ENCODE measurements around the gene SLC1A2.

Gene SLC1A2

GRCh38 chr11:35247863-35248262 is 171.5 kb downstream of the SLC1A2 start:
- Histone ChIP-seq H4K91ac (ENCODE audit: low read depth, low read length, poor library complexity) (no peak overlapping the region), H2BK15ac (ENCODE audit: low read length) (no peak overlapping the region), H3K23ac (ENCODE audit: low read depth, low read length, poor library complexity) (no peak overlapping the region), H3K4me2 (ENCODE audit: insufficient read depth, low read length, poor library complexity, severe bottlenecking) (no peak overlapping the region), H3K4me1 (ENCODE audit: control insufficient read depth in 2 of 2, insufficient read depth in 1 of 2, low read depth in 1 of 2, low read length in 2 of 2) (no peaks in the 10 kb centered on the region), H2AFZ (ENCODE audit: low read length) (no peak overlapping the region), H2AK5ac (ENCODE audit: low read depth, low read length) (no peak overlapping the region), H3K9ac (ENCODE audit: low read depth, low read length, poor library complexity) (no peak overlapping the region), H3K14ac (ENCODE audit: low read length) (no peak overlapping the region), H3K79me1 (ENCODE audit: low read depth, low read length) (no peaks in the 10 kb centered on the region), H3K9me3 (replicated peaks in 1 of 2; ENCODE audit: control insufficient read depth in 2 of 2, insufficient read depth in 1 of 2, low read depth in 1 of 2, low read length in 2 of 2) (peaks cover 0 to 5% of the 10 kb centered on the region in 2 donors), H3K27me3 (ENCODE audit: control insufficient read depth in 3 of 3, insufficient read depth in 3 of 3, low read depth in 1 of 3, low read length in 3 of 3) (no peaks in the 10 kb centered on the region), H2BK120ac (ENCODE audit: low read depth, low read length) (no peak overlapping the region), H3K27ac (replicated peaks; ENCODE audit: low read length) (no peak overlapping the region), H4K8ac (ENCODE audit: low read depth, low read length) (no peak overlapping the region), H2BK12ac (ENCODE audit: low read length) (no peak overlapping the region), H2BK5ac (ENCODE audit: low read length) (no peak overlapping the region), H3K4ac (ENCODE audit: low read length) (no peak overlapping the region), H3K4me3 (ENCODE audit: low read length in 2 of 2) (no peak overlapping the region), H3K36me3 (replicated peaks in 1 of 2; ENCODE audit: control insufficient read depth in 2 of 2, insufficient read depth in 2 of 2, low read length in 2 of 2) (no peaks in the 10 kb centered on the region), H3K18ac (ENCODE audit: low read length) (no peak overlapping the region)
- no CpG with 5 or more reads among the region's 3 CpGs for WGBS, 2 donors (ENCODE audit: extremely low coverage in 2 of 2, insufficient read length in 2 of 2, insufficient replicate concordance in 1 of 2)
- DNase-seq (ENCODE audit: low spot score): no peak

DNA sequence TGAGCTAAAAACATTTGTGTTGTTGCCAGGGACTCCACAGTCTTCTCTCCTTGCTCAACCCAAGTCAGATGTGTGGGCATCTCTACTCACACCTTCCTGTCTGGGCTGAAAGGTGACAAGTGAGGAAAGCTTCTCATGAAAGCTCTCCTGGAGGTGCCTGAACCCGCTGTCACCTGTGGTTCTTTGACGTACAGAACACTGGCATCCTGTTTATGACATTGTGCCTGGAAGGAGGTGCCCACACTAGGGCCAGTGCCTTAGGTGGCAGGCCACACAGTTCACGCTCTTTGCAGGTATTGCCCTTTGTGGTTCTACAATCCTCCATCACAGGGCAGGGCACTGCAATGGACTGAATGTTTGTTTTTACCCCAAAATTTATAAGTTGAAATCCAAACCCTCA is 171.9 kb downstream of the SLC1A2 start:
- no peak overlapping the region for H3K4me2 ChIP-seq (ENCODE audit: insufficient read depth, low read length, poor library complexity, severe bottlenecking)
- no peak overlapping the region for H3K18ac ChIP-seq (ENCODE audit: low read length)
- no peak overlapping the region for H4K8ac ChIP-seq (ENCODE audit: low read depth, low read length)
- no peak overlapping the region for H3K27ac ChIP-seq (replicated peaks; ENCODE audit: low read length)
- WGBS, 2 donors (ENCODE audit: extremely low coverage in 2 of 2, insufficient read length in 2 of 2, insufficient replicate concordance in 1 of 2): no CpG with 5 or more reads among the region's 3 CpGs
- no peak overlapping the region for H3K9ac ChIP-seq (ENCODE audit: low read depth, low read length, poor library complexity)
- H2BK12ac ChIP-seq (ENCODE audit: low read length): no peak overlapping the region
- no peak for DNase-seq (ENCODE audit: low spot score)
- no peak overlapping the region for H3K14ac ChIP-seq (ENCODE audit: low read length)
- no peaks in the 10 kb centered on the region for H3K79me1 ChIP-seq (ENCODE audit: low read depth, low read length)
- H3K36me3 ChIP-seq (replicated peaks in 1 of 2; ENCODE audit: control insufficient read depth in 2 of 2, insufficient read depth in 2 of 2, low read length in 2 of 2): no peaks in the 10 kb centered on the region
- no peak overlapping the region for H2BK120ac ChIP-seq (ENCODE audit: low read depth, low read length)
- no peak overlapping the region for H2BK5ac ChIP-seq (ENCODE audit: low read length)
- H2AK5ac ChIP-seq (ENCODE audit: low read depth, low read length): no peak overlapping the region
- no peak overlapping the region for H3K4me3 ChIP-seq (ENCODE audit: low read length in 2 of 2)
- H3K9me3 ChIP-seq (replicated peaks in 1 of 2; ENCODE audit: control insufficient read depth in 2 of 2, insufficient read depth in 1 of 2, low read depth in 1 of 2, low read length in 2 of 2): peaks cover 0 to 5% of the 10 kb centered on the region in 2 donors
- H3K23ac ChIP-seq (ENCODE audit: low read depth, low read length, poor library complexity): no peak overlapping the region
- H3K27me3 ChIP-seq (ENCODE audit: control insufficient read depth in 3 of 3, insufficient read depth in 3 of 3, low read depth in 1 of 3, low read length in 3 of 3): no peaks in the 10 kb centered on the region
- no peak overlapping the region for H4K91ac ChIP-seq (ENCODE audit: low read depth, low read length, poor library complexity)
- no peak overlapping the region for H3K4ac ChIP-seq (ENCODE audit: low read length)
- no peak overlapping the region for H2AFZ ChIP-seq (ENCODE audit: low read length)
- no peaks in the 10 kb centered on the region for H3K4me1 ChIP-seq (ENCODE audit: control insufficient read depth in 2 of 2, insufficient read depth in 1 of 2, low read depth in 1 of 2, low read length in 2 of 2)
- no peak overlapping the region for H2BK15ac ChIP-seq (ENCODE audit: low read length)

DNA sequence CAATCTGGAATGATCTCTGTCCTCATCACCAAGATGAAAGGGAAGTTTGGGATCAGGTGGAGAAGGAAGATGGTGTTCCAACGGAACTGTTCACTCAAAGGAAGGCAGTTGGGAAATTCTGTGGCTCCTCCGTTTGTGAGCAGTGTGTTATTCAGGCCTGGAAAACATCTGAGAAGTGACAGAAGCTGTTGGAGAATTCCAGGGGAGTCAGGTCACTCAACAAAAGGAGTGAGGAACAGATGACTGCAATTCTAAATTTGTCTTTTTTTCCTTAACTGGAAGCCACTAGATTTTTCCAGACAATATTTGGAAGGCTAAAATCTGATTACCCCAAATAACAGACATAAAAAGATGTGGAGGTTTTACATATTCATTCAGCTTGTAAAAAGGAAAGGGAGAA is 172.6 kb downstream of the SLC1A2 start:
- Histone ChIP-seq H3K4ac (ENCODE audit: low read length) (no peak overlapping the region), H3K4me1 (ENCODE audit: control insufficient read depth in 2 of 2, insufficient read depth in 1 of 2, low read depth in 1 of 2, low read length in 2 of 2) (no peaks in the 10 kb centered on the region), H3K36me3 (replicated peaks in 1 of 2; ENCODE audit: control insufficient read depth in 2 of 2, insufficient read depth in 2 of 2, low read length in 2 of 2) (no peaks in the 10 kb centered on the region), H3K27me3 (ENCODE audit: control insufficient read depth in 3 of 3, insufficient read depth in 3 of 3, low read depth in 1 of 3, low read length in 3 of 3) (no peaks in the 10 kb centered on the region), H2BK5ac (ENCODE audit: low read length) (no peak overlapping the region), H3K14ac (ENCODE audit: low read length) (no peak overlapping the region), H3K4me3 (ENCODE audit: low read length in 2 of 2) (no peak overlapping the region), H2AFZ (ENCODE audit: low read length) (no peak overlapping the region), H4K8ac (ENCODE audit: low read depth, low read length) (no peak overlapping the region), H3K9me3 (replicated peaks in 1 of 2; ENCODE audit: control insufficient read depth in 2 of 2, insufficient read depth in 1 of 2, low read depth in 1 of 2, low read length in 2 of 2) (peaks cover 0 to 5% of the 10 kb centered on the region in 2 donors), H3K18ac (ENCODE audit: low read length) (no peak overlapping the region), H3K9ac (ENCODE audit: low read depth, low read length, poor library complexity) (no peak overlapping the region), H4K91ac (ENCODE audit: low read depth, low read length, poor library complexity) (no peak overlapping the region), H3K27ac (replicated peaks; ENCODE audit: low read length) (no peak overlapping the region), H2BK120ac (ENCODE audit: low read depth, low read length) (no peak overlapping the region), H2BK12ac (ENCODE audit: low read length) (no peak overlapping the region), H3K4me2 (ENCODE audit: insufficient read depth, low read length, poor library complexity, severe bottlenecking) (no peak overlapping the region), H3K23ac (ENCODE audit: low read depth, low read length, poor library complexity) (no peak overlapping the region), H2BK15ac (ENCODE audit: low read length) (no peak overlapping the region), H3K79me1 (ENCODE audit: low read depth, low read length) (no peaks in the 10 kb centered on the region), H2AK5ac (ENCODE audit: low read depth, low read length) (no peak overlapping the region)
- no CpG with 5 or more reads among the region's 2 CpGs for WGBS, 2 donors (ENCODE audit: extremely low coverage in 2 of 2, insufficient read length in 2 of 2, insufficient replicate concordance in 1 of 2)
- no peak for DNase-seq (ENCODE audit: low spot score)

GRCh38 chr11:35245786-35246185 is 173.6 kb downstream of the SLC1A2 start:
- Histone ChIP-seq H3K14ac (ENCODE audit: low read length) (no peak overlapping the region), H2BK15ac (ENCODE audit: low read length) (no peak overlapping the region), H3K9ac (ENCODE audit: low read depth, low read length, poor library complexity) (no peak overlapping the region), H4K91ac (ENCODE audit: low read depth, low read length, poor library complexity) (no peak overlapping the region), H2BK120ac (ENCODE audit: low read depth, low read length) (no peak overlapping the region), H2AFZ (ENCODE audit: low read length) (no peak overlapping the region), H3K79me1 (ENCODE audit: low read depth, low read length) (no peaks in the 10 kb centered on the region), H2BK12ac (ENCODE audit: low read length) (no peak overlapping the region), H3K18ac (ENCODE audit: low read length) (no peak overlapping the region), H3K36me3 (replicated peaks in 1 of 2; ENCODE audit: control insufficient read depth in 2 of 2, insufficient read depth in 2 of 2, low read length in 2 of 2) (no peaks in the 10 kb centered on the region), H2AK5ac (ENCODE audit: low read depth, low read length) (no peak overlapping the region), H4K8ac (ENCODE audit: low read depth, low read length) (no peak overlapping the region), H3K4me2 (ENCODE audit: insufficient read depth, low read length, poor library complexity, severe bottlenecking) (no peak overlapping the region), H3K4me3 (ENCODE audit: low read length in 2 of 2) (no peak overlapping the region), H3K9me3 (replicated peaks in 1 of 2; ENCODE audit: control insufficient read depth in 2 of 2, insufficient read depth in 1 of 2, low read depth in 1 of 2, low read length in 2 of 2) (peaks cover 0 to 5% of the 10 kb centered on the region in 2 donors), H3K4me1 (ENCODE audit: control insufficient read depth in 2 of 2, insufficient read depth in 1 of 2, low read depth in 1 of 2, low read length in 2 of 2) (no peaks in the 10 kb centered on the region), H3K23ac (ENCODE audit: low read depth, low read length, poor library complexity) (no peak overlapping the region), H3K27me3 (ENCODE audit: control insufficient read depth in 3 of 3, insufficient read depth in 3 of 3, low read depth in 1 of 3, low read length in 3 of 3) (no peaks in the 10 kb centered on the region), H2BK5ac (ENCODE audit: low read length) (no peak overlapping the region), H3K4ac (ENCODE audit: low read length) (no peak overlapping the region), H3K27ac (replicated peaks; ENCODE audit: low read length) (no peak overlapping the region)
- DNase-seq (ENCODE audit: low spot score): no peak
- no CpG with 5 or more reads among the region's 1 CpG for WGBS, 2 donors (ENCODE audit: extremely low coverage in 2 of 2, insufficient read length in 2 of 2, insufficient replicate concordance in 1 of 2)
